ENCODE measurements around the gene DYNC1H1.
"Not testable (repeated sequence)": the region's sequence is repeated elsewhere in the genome, so short reads cannot be mapped to it uniquely, and the experiment has no call there.

DYNC1H1 gene

DNA sequence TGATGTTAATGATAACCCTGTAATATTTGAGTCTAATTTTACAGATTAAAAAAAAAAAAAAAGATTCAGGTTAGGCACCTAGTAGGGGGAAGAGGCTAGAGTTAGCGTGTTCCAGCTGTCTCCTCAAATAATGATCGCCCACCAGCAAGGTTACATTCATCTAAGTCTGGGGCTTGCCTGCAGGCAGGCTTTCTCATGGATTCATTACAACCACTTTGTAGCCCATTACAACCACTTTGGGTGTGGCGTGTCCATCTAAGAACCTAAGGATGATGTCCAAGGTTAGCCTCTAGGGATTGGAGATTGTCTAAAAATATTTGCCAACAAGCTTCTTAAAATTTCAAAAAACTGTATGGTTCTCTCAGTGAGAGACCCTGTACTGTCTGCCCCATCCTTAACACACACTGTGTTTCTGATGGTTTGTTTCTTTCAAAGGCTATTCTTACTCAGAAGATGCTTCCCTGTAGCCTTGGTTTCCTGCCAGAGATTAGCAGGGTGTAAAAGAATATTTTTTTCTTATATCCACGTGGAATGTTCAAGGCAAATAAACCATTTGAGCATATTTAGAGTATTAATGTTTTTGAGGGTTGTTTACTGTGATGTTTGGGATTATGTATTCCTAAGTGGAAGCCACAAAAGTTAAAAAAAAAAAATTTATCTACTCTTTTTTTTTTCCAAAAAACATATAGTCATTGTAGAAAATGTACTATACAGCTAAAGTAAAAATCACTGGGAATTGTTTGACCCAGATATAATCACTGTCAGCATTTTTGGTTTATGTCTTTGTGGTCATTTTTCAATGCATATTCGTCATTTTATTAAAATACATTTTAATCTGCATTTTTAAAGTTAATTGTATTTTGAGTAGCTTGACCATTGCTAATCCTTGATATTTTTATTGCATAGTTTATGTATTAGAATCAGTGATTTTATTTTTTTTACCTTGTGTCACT, 1.7 kb downstream of the DYNC1H1 start:
- peak; percentile 32 for DNase-seq

DNA sequence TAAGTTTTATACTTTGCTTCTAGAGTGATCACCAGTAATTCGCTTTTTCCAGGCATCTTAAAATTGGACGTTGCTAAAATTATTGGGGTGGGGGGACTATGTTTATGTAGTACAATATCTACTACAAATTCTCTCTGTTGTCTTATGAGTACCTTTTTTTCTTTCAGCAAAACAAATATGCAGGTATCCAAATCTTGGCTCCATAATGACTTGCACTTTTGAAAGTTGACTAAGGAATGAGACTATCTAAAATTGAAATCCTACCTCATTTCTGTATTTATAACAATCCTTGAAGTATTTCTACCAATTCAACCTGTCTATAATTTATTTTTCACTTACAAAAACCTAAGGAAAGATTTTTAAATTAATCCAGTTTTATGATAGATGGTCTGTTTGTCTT, 2.4 kb downstream of the DYNC1H1 start:
- no peak for DNase-seq

DNA sequence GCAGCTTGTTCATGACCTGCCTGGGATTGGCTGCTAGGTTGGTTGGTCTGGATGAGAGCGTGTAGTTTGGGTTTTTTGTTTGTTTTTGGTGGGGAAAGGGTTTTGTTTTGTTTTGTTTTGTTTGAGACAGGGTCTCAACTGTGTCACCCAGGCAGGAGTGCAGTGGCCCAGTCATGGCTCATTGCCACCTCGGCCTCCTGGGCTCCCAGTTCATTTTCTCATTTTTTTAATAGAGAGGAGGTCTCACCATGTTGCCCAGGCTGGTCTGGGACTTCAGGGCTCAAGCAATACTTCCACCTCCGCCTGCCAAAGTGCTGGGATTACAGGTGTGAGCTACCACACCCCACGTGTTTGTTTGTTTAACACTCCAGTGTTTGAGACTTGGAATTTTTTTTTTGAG, 3.8 kb downstream of the DYNC1H1 start:
- DNase-seq, result no peak

DNA sequence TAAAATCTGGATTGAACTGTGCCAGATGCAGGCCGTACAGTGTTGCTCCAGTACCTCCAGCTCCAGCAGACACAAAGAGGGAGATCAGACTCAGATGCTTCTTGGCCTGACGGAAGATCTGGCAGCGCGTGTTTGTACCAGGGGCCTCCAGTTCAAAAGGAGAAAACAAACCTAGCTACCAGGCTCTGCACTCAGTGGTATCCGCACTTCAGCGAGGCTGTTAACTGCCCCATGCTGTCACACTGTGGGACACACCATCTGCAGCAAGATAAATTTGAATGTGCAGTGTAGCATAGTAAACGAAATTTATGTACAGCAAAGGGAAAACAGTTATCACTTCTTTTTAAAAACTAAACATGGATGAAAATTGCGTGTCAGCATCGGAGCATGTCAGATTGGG, 5.1 kb downstream of the DYNC1H1 start:
- no peak for DNase-seq

DNA sequence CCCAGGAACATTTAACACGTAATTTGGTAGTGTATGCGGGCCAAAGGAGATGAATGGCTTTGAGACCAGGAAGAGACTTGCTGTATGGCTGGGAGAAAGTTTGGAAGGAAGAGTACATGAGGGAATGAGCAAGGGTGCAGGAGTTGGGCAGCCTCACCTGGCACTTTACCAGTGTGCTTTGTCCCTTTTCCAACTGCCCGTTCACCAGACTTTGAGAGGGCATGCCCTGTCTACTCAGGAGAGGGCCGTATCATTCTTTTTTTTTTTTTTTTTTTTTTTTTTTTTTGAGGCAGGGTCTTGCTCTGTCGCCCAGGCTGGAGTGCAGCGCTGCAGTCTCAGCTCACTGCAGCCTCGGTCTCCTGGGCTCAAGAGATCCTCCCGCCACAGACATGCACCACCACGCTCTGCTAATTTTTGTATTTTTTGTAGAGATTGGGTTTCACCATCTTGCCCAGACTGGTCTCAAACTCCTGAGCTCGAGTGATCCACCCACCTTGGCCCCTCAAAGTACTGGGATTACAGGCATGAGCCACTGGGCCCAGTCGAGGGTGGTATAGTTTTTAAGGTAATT, 6.5 kb downstream of the DYNC1H1 start:
- no peak for DNase-seq

DNA sequence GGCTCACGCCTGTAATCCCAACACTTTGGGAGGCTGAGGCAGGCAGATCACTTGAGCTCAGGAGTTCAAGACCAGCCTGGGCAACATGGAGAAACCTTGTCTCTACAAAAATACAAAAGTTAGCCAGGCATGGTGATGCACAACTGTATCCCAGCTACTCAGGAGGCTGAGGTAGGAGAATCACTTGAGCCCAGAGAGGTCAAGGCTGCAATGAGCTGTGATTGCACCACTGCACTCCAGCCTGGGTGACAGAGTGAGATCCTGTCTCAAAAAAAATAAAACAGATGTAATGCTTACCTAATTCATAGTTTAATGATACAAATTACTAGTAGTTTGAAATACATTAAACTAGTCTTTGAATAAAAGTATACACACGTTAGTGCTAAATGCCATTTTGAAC, 7.1 kb downstream of the DYNC1H1 start:
- DNase-seq, result not testable (repeated sequence)

GRCh38 chr14:101972126-101972866, 7.9 kb downstream of the DYNC1H1 start:
- DNase-seq, result peak; percentile 11

DNA sequence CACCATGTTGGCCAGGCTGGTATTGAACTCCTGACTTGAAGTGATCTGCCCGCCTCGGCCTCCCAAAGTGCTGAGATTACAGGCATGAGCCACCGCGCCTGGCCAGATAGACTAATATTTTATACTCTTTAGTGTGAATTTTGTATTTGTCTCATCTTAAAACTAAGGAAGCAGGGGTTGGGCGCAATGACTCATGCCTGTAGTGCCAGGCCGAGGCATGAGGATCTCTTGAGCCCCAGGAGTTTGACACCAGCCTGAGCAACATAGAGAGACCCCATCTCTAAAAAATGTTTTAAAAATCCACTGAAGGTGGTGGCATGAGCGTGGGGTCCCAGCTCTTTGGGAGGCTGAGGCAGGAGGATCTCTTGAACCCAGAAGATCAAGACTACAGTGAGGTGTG, 9.0 kb downstream of the DYNC1H1 start:
- peak; percentile 23 for DNase-seq

DNA sequence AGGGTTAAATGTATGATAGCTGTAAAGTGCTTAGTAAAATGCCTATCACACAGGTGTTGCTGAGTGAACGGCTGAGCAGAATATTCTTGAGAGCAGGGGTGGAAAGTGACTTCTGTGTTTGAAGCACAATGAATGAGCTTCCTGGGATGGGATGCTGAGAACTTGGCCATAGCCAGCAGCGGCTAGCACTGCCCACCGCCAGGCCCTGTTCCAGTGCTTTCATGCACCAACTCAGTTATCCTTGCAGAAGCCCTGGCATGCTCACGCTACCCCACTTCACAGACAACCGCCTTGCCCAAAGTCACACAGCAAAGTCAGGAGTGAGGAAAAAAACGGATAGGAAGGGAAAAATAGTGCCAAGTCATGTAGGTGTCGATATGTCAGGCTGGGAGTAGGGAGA, 10.9 kb downstream of the DYNC1H1 start:
- no peak for DNase-seq

DNA sequence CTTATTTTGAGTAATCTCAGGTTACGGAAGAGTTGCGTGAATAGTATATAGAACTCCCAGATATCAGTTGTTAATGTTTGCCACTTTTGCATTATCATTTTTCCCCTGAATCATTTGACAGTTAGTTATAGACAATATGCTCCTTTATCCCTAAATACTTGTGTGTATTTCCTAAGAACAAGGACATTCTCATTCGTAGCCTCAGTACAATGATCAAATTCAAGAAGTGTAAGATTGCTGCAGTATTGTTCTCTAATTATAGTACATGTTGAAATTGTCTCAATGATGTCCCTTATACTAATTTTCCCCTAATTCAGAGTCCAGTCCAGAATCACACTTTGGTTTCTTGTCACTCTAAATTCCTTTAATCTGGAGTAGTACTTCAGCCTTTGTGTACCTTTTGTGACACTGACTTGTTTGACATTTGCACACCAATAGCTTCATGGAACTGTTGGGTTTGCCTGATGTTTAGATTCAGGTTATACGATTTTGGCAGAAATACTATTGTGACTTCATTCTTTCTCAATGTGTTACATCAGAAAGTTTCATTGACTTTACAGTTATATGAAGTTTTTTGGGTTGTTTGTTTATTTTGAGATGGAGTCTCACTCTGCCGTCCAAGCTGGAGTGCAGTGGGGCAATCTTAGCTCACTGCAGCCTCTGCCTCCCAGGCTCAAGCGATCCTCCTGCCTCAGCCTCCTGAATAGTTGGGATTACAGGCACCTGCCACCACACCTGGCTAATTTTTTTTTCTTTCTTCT, 13.1 kb downstream of the DYNC1H1 start:
- DNase-seq, result no peak

DNA sequence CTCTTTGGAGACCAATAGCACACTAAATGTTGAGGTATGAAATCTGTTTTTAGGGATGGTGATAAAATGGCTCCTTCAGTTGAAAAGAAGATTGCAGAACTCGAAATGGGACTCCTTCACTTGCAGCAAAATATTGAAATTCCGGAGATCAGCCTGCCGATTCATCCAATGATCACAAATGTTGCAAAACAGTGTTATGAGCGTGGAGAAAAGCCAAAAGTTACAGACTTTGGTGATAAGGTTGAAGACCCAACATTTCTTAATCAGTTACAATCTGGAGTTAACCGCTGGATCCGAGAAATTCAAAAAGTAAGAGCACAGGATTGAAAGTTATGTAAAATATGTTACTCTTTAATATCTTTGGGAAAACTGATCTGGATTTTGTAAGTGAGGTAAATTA, 15.3 kb downstream of the DYNC1H1 start:
- DNase-seq, result no peak

- no peak for DNase-seq
These were observed 15.9 kb downstream of the DYNC1H1 start for GRCh38 chr14:101980251-101980650.

GRCh38 chr14:101980700-101981099, 16.3 kb downstream of the DYNC1H1 start:
- DNase-seq, result peak; percentile 15

GRCh38 chr14:101982621-101983020, 18.2 kb downstream of the DYNC1H1 start:
- DNase-seq, result no peak

DNA sequence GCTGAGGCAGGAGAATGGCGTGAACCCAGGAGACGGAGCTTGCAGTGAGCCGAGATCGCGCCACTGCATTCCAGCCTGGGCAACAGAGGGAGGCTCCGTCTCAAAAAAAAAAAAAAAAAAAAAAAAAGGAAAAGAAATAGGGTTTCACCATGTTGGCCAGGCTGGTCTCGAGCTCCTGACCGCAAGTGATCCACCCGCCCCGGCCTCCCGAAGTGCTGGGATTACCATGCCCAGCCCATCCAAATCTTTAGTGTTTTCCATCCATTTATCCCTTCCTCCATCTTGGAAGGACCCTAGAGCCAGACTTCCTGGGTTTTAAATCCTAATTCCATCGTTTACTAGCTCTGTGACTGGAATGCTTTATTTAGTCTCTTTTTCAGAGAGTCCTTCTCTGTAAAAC, 20.5 kb downstream of the DYNC1H1 start:
- DNase-seq, result not testable (repeated sequence)

GRCh38 chr14:101985957-101986356, 21.6 kb downstream of the DYNC1H1 start:
- no peak for DNase-seq

- no peak for DNase-seq
These were observed 22.6 kb downstream of the DYNC1H1 start for GRCh38 chr14:101986953-101987352.

- DNase-seq, result peak; percentile 43
These were observed 24.0 kb downstream of the DYNC1H1 start for GRCh38 chr14:101988377-101988776.

GRCh38 chr14:101991352-101991751, 27.0 kb downstream of the DYNC1H1 start:
- DNase-seq, result peak; percentile 47

GRCh38 chr14:101992708-101993107, 28.3 kb downstream of the DYNC1H1 start:
- no peak for DNase-seq

GRCh38 chr14:101997429-101998336, 33.3 kb downstream of the DYNC1H1 start:
- DNase-seq, result no peak

DNA sequence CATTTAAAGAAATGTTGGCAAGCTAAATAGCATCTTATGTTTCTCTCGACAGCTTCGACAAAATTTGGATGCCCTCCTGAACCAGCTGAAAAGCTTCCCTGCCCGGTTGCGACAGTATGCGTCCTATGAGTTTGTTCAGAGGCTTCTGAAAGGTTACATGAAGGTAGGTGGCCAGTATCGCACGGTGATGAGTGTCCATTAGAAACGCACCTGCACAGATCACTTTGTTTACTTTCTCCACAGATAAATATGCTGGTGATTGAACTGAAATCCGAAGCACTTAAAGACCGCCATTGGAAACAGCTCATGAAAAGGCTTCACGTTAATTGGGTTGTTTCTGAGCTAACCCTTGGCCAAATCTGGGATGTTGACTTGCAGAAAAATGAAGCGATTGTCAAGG, 36.5 kb downstream of the DYNC1H1 start:
- DNase-seq, result no peak
